IMR-90 (cell line): ENCODE data around the gene MAGI2. TPM values are rescaled to one million over a fixed set of nuclear protein-coding genes. Genes with fewer than 3 reads are reported as not detected.
A peak's percentile ranks its signal among the peaks of the same experiment; 100 is the strongest.

ENCODE experiments used
- ATAC-seq: fragments of 200-7000 bp; cut with Tn5 transposase; 2 replicates; pipeline ENCODE4 v1.9.1; 2020; ENCODE audit warnings: low read depth, mild to moderate bottlenecking, moderate library complexity
- BruUV-seq: library from RNA; stranded (reverse); fragments of 400-500 nt; replicated peaks from 2 replicates; lab custom pipeline; 2021; lab: Mats Ljungman, UMichigan
- CTCF ChIA-PET: fragments of 300-600 bp; formaldehyde crosslinking; extraction: SDS; loops from one replicate; lab custom pipeline; 2021; ENCODE audit warnings: antibody characterized with exemption; lab: Yijun Ruan, JAX
- POLR2A ChIA-PET: fragments of 300-600 bp; sonication (Branson Sonifier 250); formaldehyde crosslinking; loops from one replicate; lab custom pipeline; 2022; ENCODE audit warnings: antibody characterized with exemption; ENCODE audit not compliant: unreplicated experiment; lab: Charles Lee
- DNase-seq: peaks from one replicate; pipeline ENCODE4 v3.0.0; 2013
- H2AFZ ChIP-seq: replicated peaks from 2 replicates; pipeline ENCODE3; 2013; ENCODE audit warnings: low read length, mild to moderate bottlenecking; ENCODE audit not compliant: poor library complexity
- H2AK5ac ChIP-seq: 2 replicates; pipeline ENCODE4 v1.6.1; 2013; ENCODE audit warnings: low read depth, low read length, inconsistent platforms
- H2AK9ac ChIP-seq: replicated peaks from 2 replicates; pipeline ENCODE3; 2013; ENCODE audit warnings: mild to moderate bottlenecking, low read depth, low read length, moderate library complexity; ENCODE audit not compliant: poor library complexity
- H2BK120ac ChIP-seq: 2 replicates; pipeline ENCODE4 v1.6.1; 2013; ENCODE audit warnings: low read depth, low read length, inconsistent platforms
- H2BK15ac ChIP-seq: 3 replicates; pipeline ENCODE4 v1.6.1; 2013; ENCODE audit warnings: low read depth, low read length, inconsistent platforms
- H2BK20ac ChIP-seq: 2 replicates; pipeline ENCODE4 v1.6.1; 2013; ENCODE audit warnings: low read depth, mild to moderate bottlenecking, inconsistent platforms, low read length, moderate library complexity
- H2BK5ac ChIP-seq: 2 replicates; pipeline ENCODE4 v1.6.1; 2013; ENCODE audit warnings: mild to moderate bottlenecking, low read depth, low read length, inconsistent platforms; ENCODE audit not compliant: poor library complexity, severe bottlenecking
- H3K14ac ChIP-seq: replicated peaks from 2 replicates; pipeline ENCODE4 v1.6.1; 2013; ENCODE audit warnings: low read depth, low read length, inconsistent platforms
- H3K18ac ChIP-seq: 2 replicates; pipeline ENCODE4 v1.6.1; 2013; ENCODE audit warnings: low read depth, low read length, control low read depth
- H3K23ac ChIP-seq: 2 replicates; pipeline ENCODE4 v1.6.1; 2013; ENCODE audit warnings: low read depth, low read length, inconsistent platforms
- H3K27ac ChIP-seq: 2 replicates; pipeline ENCODE4 v1.5.1; 2013; ENCODE audit warnings: mild to moderate bottlenecking, control low read depth, low read length; ENCODE audit not compliant: insufficient read depth
- H3K27me3 ChIP-seq: 2 replicates; pipeline ENCODE4 v1.6.1; 2013; ENCODE audit warnings: low read length; ENCODE audit not compliant: control insufficient read depth, insufficient read depth
- H3K36me3 ChIP-seq: 2 replicates; pipeline ENCODE4 v1.6.1; 2013; ENCODE audit warnings: low read length, mixed read lengths; ENCODE audit not compliant: control insufficient read depth, insufficient read depth
- H3K4ac ChIP-seq: 2 replicates; pipeline ENCODE4 v1.6.1; 2013; ENCODE audit warnings: low read depth, low read length, inconsistent platforms
- H3K4me1 ChIP-seq: 2 replicates; pipeline ENCODE4 v1.6.1; 2013; ENCODE audit warnings: low read length, mixed read lengths; ENCODE audit not compliant: control insufficient read depth, insufficient read depth
- H3K4me2 ChIP-seq: 2 replicates; pipeline ENCODE4 v1.6.1; 2013; ENCODE audit warnings: low read depth, mild to moderate bottlenecking, control low read depth, low read length, moderate library complexity
- H3K4me3 ChIP-seq: 2 replicates; pipeline ENCODE4 v1.5.1; 2013; ENCODE audit warnings: low read depth, mild to moderate bottlenecking, control low read depth, low read length, moderate library complexity; ENCODE audit not compliant: insufficient read depth
- H3K56ac ChIP-seq: 2 replicates; pipeline ENCODE4 v1.6.1; 2013; ENCODE audit warnings: low read length, inconsistent platforms; ENCODE audit not compliant: insufficient read depth; ENCODE audit errors: extremely low read depth
- H3K79me1 ChIP-seq, 2 experiments: 2 replicates each; pipeline ENCODE4 v1.6.1; 2013; ENCODE audit warnings: low read length in 2 of 2, inconsistent platforms in 1 of 2, low read depth in 1 of 2
- H3K9ac ChIP-seq: 2 replicates; pipeline ENCODE4 v1.6.1; 2013; ENCODE audit warnings: low read depth, low read length, control low read depth
- H3K9me1 ChIP-seq: 2 replicates; pipeline ENCODE4 v1.6.1; 2013; ENCODE audit warnings: low read length, inconsistent platforms; ENCODE audit not compliant: insufficient read depth
- H3K9me3 ChIP-seq: 2 replicates; pipeline ENCODE4 v1.6.1; 2013; ENCODE audit warnings: low read length; ENCODE audit not compliant: control insufficient read depth, insufficient read depth
- H4K20me1 ChIP-seq: 2 replicates; pipeline ENCODE4 v1.6.1; 2013; ENCODE audit warnings: low read length, inconsistent platforms; ENCODE audit not compliant: insufficient read depth
- H4K5ac ChIP-seq: 2 replicates; pipeline ENCODE4 v1.6.1; 2013; ENCODE audit warnings: mild to moderate bottlenecking, low read depth, low read length, control low read depth
- H4K8ac ChIP-seq, 2 experiments: 2 replicates each; pipeline ENCODE4 v1.6.1; 2013; ENCODE audit warnings: low read depth in 2 of 2, low read length in 2 of 2, control low read depth in 1 of 2, inconsistent platforms in 1 of 2
- H4K91ac ChIP-seq: 2 replicates; pipeline ENCODE4 v1.6.1; 2013; ENCODE audit warnings: low read depth, low read length, inconsistent platforms; ENCODE audit not compliant: insufficient read depth
- BHLHE40 ChIP-seq: fragments of 150-350 bp; IDR thresholded peaks from 2 replicates; pipeline ENCODE4 v1.6.1; 2016; ENCODE audit warnings: mild to moderate bottlenecking, low read depth, low read length
- CEBPB ChIP-seq: IDR thresholded peaks from 2 replicates; pipeline ENCODE4 v1.6.1; 2012; ENCODE audit warnings: low read depth, low read length, improper control_type of control experiment
- CHD1 ChIP-seq: IDR thresholded peaks from 2 replicates; pipeline ENCODE4 v1.6.1; 2012; ENCODE audit warnings: low read depth, low read length, improper control_type of control experiment
- FOS ChIP-seq: fragments of 150-350 bp; IDR thresholded peaks from 2 replicates; pipeline ENCODE4 v1.6.1; 2016; ENCODE audit warnings: low read depth, low read length
- MAFK ChIP-seq: IDR thresholded peaks from 2 replicates; pipeline ENCODE4 v1.6.1; 2012; ENCODE audit warnings: low read depth, low read length, improper control_type of control experiment
- MAZ ChIP-seq: IDR thresholded peaks from 2 replicates; pipeline ENCODE4 v1.6.1; 2012; ENCODE audit warnings: low read depth, mild to moderate bottlenecking, low read length, improper control_type of control experiment, moderate library complexity, borderline replicate concordance
- MXI1 ChIP-seq: IDR thresholded peaks from 2 replicates; pipeline ENCODE4 v1.6.1; 2012; ENCODE audit warnings: low read depth, mild to moderate bottlenecking, low read length, moderate library complexity, borderline replicate concordance
- NFE2L2 ChIP-seq: fragments of 150-350 bp; IDR thresholded peaks from 2 replicates; pipeline ENCODE4 v1.6.1; 2016; ENCODE audit warnings: low read depth, mild to moderate bottlenecking, low read length
- POLR2A ChIP-seq: IDR thresholded peaks from 2 replicates; pipeline ENCODE4 v1.6.1; 2012; ENCODE audit warnings: mild to moderate bottlenecking, low read depth, low read length
- RAD21 ChIP-seq: IDR thresholded peaks from 2 replicates; pipeline ENCODE4 v1.6.1; 2012; ENCODE audit warnings: low read length, improper control_type of control experiment
- RCOR1 ChIP-seq: IDR thresholded peaks from 2 replicates; pipeline ENCODE4 v1.6.1; 2012; ENCODE audit warnings: mild to moderate bottlenecking, low read length, improper control_type of control experiment; ENCODE audit not compliant: insufficient replicate concordance
- RFX5 ChIP-seq: IDR thresholded peaks from 2 replicates; pipeline ENCODE4 v1.8.0; 2012; ENCODE audit warnings: low read depth, mild to moderate bottlenecking, low read length, moderate library complexity
- SMC3 ChIP-seq: fragments of 150-350 bp; IDR thresholded peaks from 2 replicates; pipeline ENCODE4 v1.6.1; 2016; ENCODE audit warnings: low read depth, mild to moderate bottlenecking, antibody characterized with exemption, low read length, moderate library complexity
- dilution Hi-C: fragments of 300-500 bp; cut with HindIII; formaldehyde crosslinking; loops from one replicate; pipeline ENCODE4 v1.14.3; 2018; ENCODE audit warnings: low sequenced_read_pairs; ENCODE audit not compliant: unreplicated experiment
- in situ Hi-C: fragments of 300-500 bp; cut with MboI; formaldehyde crosslinking; loops from 3 replicates; pipeline ENCODE4 v1.14.3; 2019; ENCODE audit warnings: low sequenced_read_pairs, inconsistent platforms, mixed read lengths
- intact Hi-C: fragments of 100-400 bp; cut with micrococcal nuclease; formaldehyde crosslinking; loops from 2 replicates; pipeline ENCODE4 v1.10.0; 2022
- polyA plus RNA-seq, 3 experiments: library from polyadenylated mRNA; depleted of rRNA; stranded (reverse); fragments of >200 nt; gene quantifications; 2 replicates each; pipeline ENCODE4 v1.2.3, GENCODE V29; 2012; ENCODE audit warnings: low replicate concordance in 1 of 3
- total RNA-seq: library from RNA; depleted of rRNA; stranded (reverse); fragments of >200 nt; gene quantifications from 2 replicates; pipeline ENCODE4 v1.2.3, GENCODE V29; 2012
- TF ChIP-seq, protein P1 (sequence below): fragments of 150-350 bp; IDR thresholded peaks from 2 replicates; pipeline ENCODE4 v1.6.1; 2017; ENCODE audit warnings: mild to moderate bottlenecking, antibody characterized with exemption, low read length, low read depth
- TF ChIP-seq, protein P2 (sequence below): conservative IDR thresholded peaks from 2 replicates; pipeline ENCODE4 v1.5.1; 2012; ENCODE audit warnings: mild to moderate bottlenecking, low read depth, low read length, improper control_type of control experiment
- TF ChIP-seq, protein P3 (sequence below): fragments of 150-350 bp; IDR thresholded peaks from 2 replicates; pipeline ENCODE4 v1.6.1; 2016; ENCODE audit warnings: low read depth, mild to moderate bottlenecking, low read length, moderate library complexity, borderline replicate concordance

The MAGI2 gene
- total and polyA plus RNA-seq, 2 of the 4 experiments (the other 2 are of a cell fraction) = 2.5 to 17.9 TPM

DNA sequence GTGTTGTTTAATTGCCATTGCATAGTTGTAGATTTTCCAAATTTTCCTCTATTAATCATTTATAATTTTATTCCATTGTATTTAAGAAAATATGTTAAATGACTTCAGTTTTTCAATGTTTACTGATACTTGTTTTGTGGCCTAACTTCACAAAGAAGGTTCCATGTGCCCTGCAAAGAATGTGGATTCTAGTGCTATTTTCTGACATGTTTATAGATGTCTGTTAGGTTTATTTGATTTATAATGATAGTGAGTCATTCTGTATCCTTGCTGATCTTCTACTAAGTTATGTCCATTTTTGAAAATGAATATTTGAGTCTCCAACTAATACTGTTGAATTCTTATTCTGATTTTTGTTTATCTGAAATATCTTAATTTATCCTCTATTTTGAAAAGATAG lies 369.0 kb downstream of the MAGI2 start:
- H3K23ac ChIP-seq = no peak overlapping the region
- no peak overlapping the region for H4K8ac ChIP-seq
- no peak overlapping the region for H4K5ac ChIP-seq
- POLR2A ChIA-PET = no interaction called here
- peaks cover 1 to 6% of the 10 kb centered on the region in 2 experiments; a peak in 2 of 4 replicates for H3K79me1 ChIP-seq
- no peak overlapping the region for H2AFZ ChIP-seq
- H3K4ac ChIP-seq = no peak overlapping the region
- dilution Hi-C loops (no loop called here), in situ Hi-C loops (no loop called here), intact Hi-C loops (no loop called here)
- BruUV-seq = no TSS peak
- ATAC-seq (peak; percentile 29; the same call in 1 of the 2 replicates), DNase-seq (peak; percentile 33)
- no peaks in the 10 kb centered on the region for H3K36me3 ChIP-seq
- no peaks in the 10 kb centered on the region for H4K20me1 ChIP-seq
- no peak overlapping the region for H4K91ac ChIP-seq
- H2BK20ac ChIP-seq = no peak overlapping the region
- H3K18ac ChIP-seq = no peak overlapping the region
- H3K4me2 ChIP-seq = no peak overlapping the region
- TF ChIP-seq SMC3 = no peak
- TF ChIP-seq NFE2L2 = no peak
- TF ChIP-seq POLR2A = no peak
- no peak for TF ChIP-seq MXI1
- TF ChIP-seq, protein P1, sequence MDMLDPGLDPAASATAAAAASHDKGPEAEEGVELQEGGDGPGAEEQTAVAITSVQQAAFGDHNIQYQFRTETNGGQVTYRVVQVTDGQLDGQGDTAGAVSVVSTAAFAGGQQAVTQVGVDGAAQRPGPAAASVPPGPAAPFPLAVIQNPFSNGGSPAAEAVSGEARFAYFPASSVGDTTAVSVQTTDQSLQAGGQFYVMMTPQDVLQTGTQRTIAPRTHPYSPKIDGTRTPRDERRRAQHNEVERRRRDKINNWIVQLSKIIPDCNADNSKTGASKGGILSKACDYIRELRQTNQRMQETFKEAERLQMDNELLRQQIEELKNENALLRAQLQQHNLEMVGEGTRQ = no peak
- no peak for TF ChIP-seq RAD21
- no peak for TF ChIP-seq RCOR1
- no peak for TF ChIP-seq MAFK
- no peak for TF ChIP-seq MAZ
- no peak for TF ChIP-seq BHLHE40
- TF ChIP-seq FOS = no peak
- no peak for TF ChIP-seq CHD1
- TF ChIP-seq, protein P2, sequence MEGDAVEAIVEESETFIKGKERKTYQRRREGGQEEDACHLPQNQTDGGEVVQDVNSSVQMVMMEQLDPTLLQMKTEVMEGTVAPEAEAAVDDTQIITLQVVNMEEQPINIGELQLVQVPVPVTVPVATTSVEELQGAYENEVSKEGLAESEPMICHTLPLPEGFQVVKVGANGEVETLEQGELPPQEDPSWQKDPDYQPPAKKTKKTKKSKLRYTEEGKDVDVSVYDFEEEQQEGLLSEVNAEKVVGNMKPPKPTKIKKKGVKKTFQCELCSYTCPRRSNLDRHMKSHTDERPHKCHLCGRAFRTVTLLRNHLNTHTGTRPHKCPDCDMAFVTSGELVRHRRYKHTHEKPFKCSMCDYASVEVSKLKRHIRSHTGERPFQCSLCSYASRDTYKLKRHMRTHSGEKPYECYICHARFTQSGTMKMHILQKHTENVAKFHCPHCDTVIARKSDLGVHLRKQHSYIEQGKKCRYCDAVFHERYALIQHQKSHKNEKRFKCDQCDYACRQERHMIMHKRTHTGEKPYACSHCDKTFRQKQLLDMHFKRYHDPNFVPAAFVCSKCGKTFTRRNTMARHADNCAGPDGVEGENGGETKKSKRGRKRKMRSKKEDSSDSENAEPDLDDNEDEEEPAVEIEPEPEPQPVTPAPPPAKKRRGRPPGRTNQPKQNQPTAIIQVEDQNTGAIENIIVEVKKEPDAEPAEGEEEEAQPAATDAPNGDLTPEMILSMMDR = no peak
- TF ChIP-seq, protein P3, sequence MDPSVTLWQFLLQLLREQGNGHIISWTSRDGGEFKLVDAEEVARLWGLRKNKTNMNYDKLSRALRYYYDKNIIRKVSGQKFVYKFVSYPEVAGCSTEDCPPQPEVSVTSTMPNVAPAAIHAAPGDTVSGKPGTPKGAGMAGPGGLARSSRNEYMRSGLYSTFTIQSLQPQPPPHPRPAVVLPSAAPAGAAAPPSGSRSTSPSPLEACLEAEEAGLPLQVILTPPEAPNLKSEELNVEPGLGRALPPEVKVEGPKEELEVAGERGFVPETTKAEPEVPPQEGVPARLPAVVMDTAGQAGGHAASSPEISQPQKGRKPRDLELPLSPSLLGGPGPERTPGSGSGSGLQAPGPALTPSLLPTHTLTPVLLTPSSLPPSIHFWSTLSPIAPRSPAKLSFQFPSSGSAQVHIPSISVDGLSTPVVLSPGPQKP = no peak
- TF ChIP-seq RFX5 = no peak
- TF ChIP-seq CEBPB = no peak
- CTCF ChIA-PET = no interaction called here
- H2BK5ac ChIP-seq = no peak overlapping the region
- no peak overlapping the region for H2BK15ac ChIP-seq
- H3K9me3 ChIP-seq = 0 out of 2 replicates have a peak, but pooled peaks cover 4% of the 10 kb centered on the region
- H3K9ac ChIP-seq = no peak overlapping the region
- no peaks in the 10 kb centered on the region for H3K9me1 ChIP-seq
- no peak overlapping the region for H3K4me3 ChIP-seq
- no peak overlapping the region for H3K14ac ChIP-seq
- no peak overlapping the region for H3K27ac ChIP-seq
- H2AK5ac ChIP-seq = no peak overlapping the region
- no peak overlapping the region for H2AK9ac ChIP-seq
- H3K4me1 ChIP-seq = no peaks in the 10 kb centered on the region
- no peaks in the 10 kb centered on the region for H3K27me3 ChIP-seq
- H3K56ac ChIP-seq = no peak overlapping the region
- H2BK120ac ChIP-seq = no peak overlapping the region
